HEK293 (cell line): ENCODE results near the gene UROC1.

Experiments
- CTCF ChIA-PET: fragments of 350-600 bp; formaldehyde crosslinking; extraction: SDS; loops from one replicate; lab custom pipeline; 2021; ENCODE audit warnings: antibody characterized with exemption; lab: Yijun Ruan, JAX
- POLR2A ChIA-PET: fragments of 300-600 bp; formaldehyde crosslinking; extraction: SDS; loops from one replicate; lab custom pipeline; 2020; ENCODE audit warnings: antibody characterized with exemption, inconsistent platforms; lab: Yijun Ruan, JAX
- H3K27ac ChIP-seq: fragments of 200-500 bp; sonication (Bioruptor generic); 2 replicates; pipeline ENCODE4 v1.5.1; 2014; ENCODE audit warnings: low read depth, low read length, control low read depth, inconsistent platforms; ENCODE audit errors: extremely low read depth
- H3K36me3 ChIP-seq, 2 experiments: fragments of 200-500 bp in 1 of 2; sonication (Bioruptor generic) in 1 of 2; 1 replicate in 1 of 2; 2 replicates in 1 of 2; pipeline ENCODE4 v1.5.1; 2014 to 2017; ENCODE audit warnings: inconsistent platforms in 2 of 2, low read length in 2 of 2; ENCODE audit not compliant: control insufficient read depth in 2 of 2, insufficient read depth in 1 of 2
- H3K4me1 ChIP-seq: fragments of 200-500 bp; sonication (Bioruptor generic); 2 replicates; pipeline ENCODE4 v1.5.1; 2014; ENCODE audit warnings: mild to moderate bottlenecking, low read length, inconsistent platforms; ENCODE audit not compliant: control insufficient read depth, insufficient read depth
- H3K4me3 ChIP-seq: 2 replicates; pipeline ENCODE4 v1.5.1; 2011; ENCODE audit warnings: low read depth, mild to moderate bottlenecking, control low read depth, low read length, moderate library complexity
- H3K9me3 ChIP-seq: fragments of 200-500 bp; sonication (Bioruptor generic); 2 replicates; pipeline ENCODE4 v1.5.1; 2014; ENCODE audit warnings: low read depth, low read length, inconsistent platforms; ENCODE audit not compliant: control insufficient read depth, insufficient read depth
- BCL11B ChIP-seq: fragments of 450-650 bp; formaldehyde crosslinking; IDR thresholded peaks from 2 replicates; pipeline ENCODE4 v1.5.1; 2016; ENCODE audit warnings: low read depth, missing biosample characterization, missing genetic modification characterization
- GLIS1 ChIP-seq: fragments of 450-650 bp; formaldehyde crosslinking; IDR thresholded peaks from 2 replicates; pipeline ENCODE4 v1.5.1; 2016; ENCODE audit warnings: missing biosample characterization, missing genetic modification characterization
- KLF1 ChIP-seq: fragments of 450-650 bp; formaldehyde crosslinking; IDR thresholded peaks from 2 replicates; pipeline ENCODE4 v1.5.1; 2016; ENCODE audit warnings: missing biosample characterization, missing genetic modification characterization
- PRDM6 ChIP-seq: fragments of 450-650 bp; formaldehyde crosslinking; IDR thresholded peaks from 2 replicates; pipeline ENCODE4 v1.5.1; 2017; ENCODE audit warnings: missing biosample characterization, missing genetic modification characterization
- SP7 ChIP-seq: fragments of 450-650 bp; formaldehyde crosslinking; IDR thresholded peaks from 2 replicates; pipeline ENCODE4 v1.5.1; 2016; ENCODE audit warnings: missing biosample characterization, missing genetic modification characterization
- TCF7L2 ChIP-seq: IDR thresholded peaks from 2 replicates; pipeline ENCODE4 v1.6.1; 2011; ENCODE audit warnings: low read depth, mild to moderate bottlenecking, inconsistent platforms, low read length, moderate library complexity, borderline replicate concordance
- TRIM28 ChIP-seq: IDR thresholded peaks from 2 replicates; pipeline ENCODE4 v1.6.1; 2011; ENCODE audit warnings: low read length, control low read depth, borderline replicate concordance
- ZBTB48 ChIP-seq: fragments of 450-650 bp; formaldehyde crosslinking; IDR thresholded peaks from 2 replicates; pipeline ENCODE4 v1.5.1; 2016; ENCODE audit warnings: missing biosample characterization, missing genetic modification characterization
- ZFP37 ChIP-seq: fragments of 450-650 bp; formaldehyde crosslinking; IDR thresholded peaks from 2 replicates; pipeline ENCODE4 v1.5.1; 2016; ENCODE audit warnings: missing biosample characterization, missing genetic modification characterization
- ZIC2 ChIP-seq: fragments of 450-650 bp; formaldehyde crosslinking; IDR thresholded peaks from 2 replicates; pipeline ENCODE4 v1.5.1; 2016; ENCODE audit warnings: missing biosample characterization, missing genetic modification characterization
- ZNF140 ChIP-seq: fragments of 450-650 bp; formaldehyde crosslinking; IDR thresholded peaks from 2 replicates; pipeline ENCODE4 v1.5.1; 2016; ENCODE audit warnings: missing biosample characterization, missing genetic modification characterization
- ZNF155 ChIP-seq: fragments of 450-650 bp; formaldehyde crosslinking; IDR thresholded peaks from 2 replicates; pipeline ENCODE4 v1.5.1; 2016; ENCODE audit warnings: missing biosample characterization, missing genetic modification characterization
- ZNF223 ChIP-seq: fragments of 450-650 bp; formaldehyde crosslinking; IDR thresholded peaks from 2 replicates; pipeline ENCODE4 v1.5.1; 2016; ENCODE audit warnings: missing biosample characterization, missing genetic modification characterization
- ZNF248 ChIP-seq: fragments of 450-650 bp; formaldehyde crosslinking; IDR thresholded peaks from 2 replicates; pipeline ENCODE4 v1.5.1; 2017; ENCODE audit warnings: missing biosample characterization, missing genetic modification characterization
- ZNF266 ChIP-seq: fragments of 450-650 bp; formaldehyde crosslinking; IDR thresholded peaks from 2 replicates; pipeline ENCODE4 v1.5.1; 2016; ENCODE audit warnings: missing biosample characterization, missing genetic modification characterization, low read depth
- ZNF335 ChIP-seq: fragments of 450-650 bp; formaldehyde crosslinking; conservative IDR thresholded peaks from 2 replicates; pipeline ENCODE4 v1.5.1; 2016; ENCODE audit warnings: missing biosample characterization, missing genetic modification characterization
- ZNF354C ChIP-seq: fragments of 450-650 bp; formaldehyde crosslinking; IDR thresholded peaks from 2 replicates; pipeline ENCODE4 v1.5.1; 2016; ENCODE audit warnings: missing biosample characterization, missing genetic modification characterization, low read depth, borderline replicate concordance
- ZNF366 ChIP-seq: fragments of 450-650 bp; formaldehyde crosslinking; conservative IDR thresholded peaks from 2 replicates; pipeline ENCODE4 v1.5.1; 2016; ENCODE audit warnings: missing biosample characterization, missing genetic modification characterization
- ZNF555 ChIP-seq: fragments of 450-650 bp; formaldehyde crosslinking; conservative IDR thresholded peaks from 2 replicates; pipeline ENCODE4 v1.5.1; 2017; ENCODE audit warnings: missing biosample characterization, mild to moderate bottlenecking, missing genetic modification characterization, inconsistent platforms
- ZNF561 ChIP-seq: fragments of 450-650 bp; IDR thresholded peaks from 2 replicates; pipeline ENCODE4 v1.5.1; 2018; ENCODE audit warnings: missing biosample characterization, missing genetic modification characterization, borderline replicate concordance
- ZNF621 ChIP-seq: fragments of 450-650 bp; formaldehyde crosslinking; IDR thresholded peaks from 2 replicates; pipeline ENCODE4 v1.5.1; 2017; ENCODE audit warnings: missing biosample characterization, missing genetic modification characterization
- ZNF843 ChIP-seq: fragments of 450-650 bp; formaldehyde crosslinking; IDR thresholded peaks from 2 replicates; pipeline ENCODE4 v1.5.1; 2016; ENCODE audit warnings: missing biosample characterization, missing genetic modification characterization
- TF ChIP-seq, protein P1 (sequence below): fragments of 450-650 bp; formaldehyde crosslinking; IDR thresholded peaks from 2 replicates; pipeline ENCODE4 v1.5.1; 2017; ENCODE audit warnings: missing biosample characterization, missing genetic modification characterization

The UROC1 gene

GRCh38 chr3:126549861-126550487, 32.4 kb upstream of the UROC1 start (continued):
- TF ChIP-seq ZNF335 (tag by site-specific recombination) (no peak), TCF7L2 (no peak), KLF1 (tag by site-specific recombination) (no peak), BCL11B (tag by site-specific recombination) (no peak), SP7 (tag by site-specific recombination) (no peak)

- TF ChIP-seq ZIC2: peak; percentile 46
- TF ChIP-seq, protein P1, sequence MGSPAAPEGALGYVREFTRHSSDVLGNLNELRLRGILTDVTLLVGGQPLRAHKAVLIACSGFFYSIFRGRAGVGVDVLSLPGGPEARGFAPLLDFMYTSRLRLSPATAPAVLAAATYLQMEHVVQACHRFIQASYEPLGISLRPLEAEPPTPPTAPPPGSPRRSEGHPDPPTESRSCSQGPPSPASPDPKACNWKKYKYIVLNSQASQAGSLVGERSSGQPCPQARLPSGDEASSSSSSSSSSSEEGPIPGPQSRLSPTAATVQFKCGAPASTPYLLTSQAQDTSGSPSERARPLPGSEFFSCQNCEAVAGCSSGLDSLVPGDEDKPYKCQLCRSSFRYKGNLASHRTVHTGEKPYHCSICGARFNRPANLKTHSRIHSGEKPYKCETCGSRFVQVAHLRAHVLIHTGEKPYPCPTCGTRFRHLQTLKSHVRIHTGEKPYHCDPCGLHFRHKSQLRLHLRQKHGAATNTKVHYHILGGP (tag by site-specific recombination): no peak
- CTCF ChIA-PET: no interaction called here
- H3K36me3 ChIP-seq: no peaks in the 10 kb centered on the region
- H3K4me1 ChIP-seq: no peaks in the 10 kb centered on the region
- no peak overlapping the region for H3K4me3 ChIP-seq
- H3K27ac ChIP-seq: no peak overlapping the region
- POLR2A ChIA-PET: no interaction called here
- H3K9me3 ChIP-seq: no peaks in the 10 kb centered on the region
These were observed 31.2 kb upstream of the UROC1 start for GRCh38 chr3:126548556-126549466.

DNA sequence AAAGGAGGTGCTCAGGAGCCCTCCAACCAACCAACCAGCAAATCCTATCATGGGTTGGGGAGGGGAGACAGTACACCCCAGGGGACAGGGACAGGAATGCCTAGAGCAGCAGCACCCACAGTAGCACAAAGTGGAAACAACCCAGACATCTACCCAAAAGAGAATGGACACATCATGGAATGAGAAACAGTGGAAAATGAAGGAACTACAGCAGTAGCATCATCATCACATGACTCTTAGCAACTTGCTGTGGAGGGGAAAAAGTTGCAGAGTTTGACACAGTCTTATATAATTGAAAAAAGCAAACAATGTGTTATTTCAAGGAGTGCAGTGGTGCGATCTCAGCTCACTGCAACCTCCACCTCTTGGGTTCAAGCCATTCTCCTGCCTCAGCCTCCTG, 30.1 kb upstream of the UROC1 start:
- CTCF ChIA-PET: interaction anchor here (0.6 kb wide), 1 partner anchor 925 kb away, joined by 4 read pairs; no protein-coding TSS in a partner anchor

DNA sequence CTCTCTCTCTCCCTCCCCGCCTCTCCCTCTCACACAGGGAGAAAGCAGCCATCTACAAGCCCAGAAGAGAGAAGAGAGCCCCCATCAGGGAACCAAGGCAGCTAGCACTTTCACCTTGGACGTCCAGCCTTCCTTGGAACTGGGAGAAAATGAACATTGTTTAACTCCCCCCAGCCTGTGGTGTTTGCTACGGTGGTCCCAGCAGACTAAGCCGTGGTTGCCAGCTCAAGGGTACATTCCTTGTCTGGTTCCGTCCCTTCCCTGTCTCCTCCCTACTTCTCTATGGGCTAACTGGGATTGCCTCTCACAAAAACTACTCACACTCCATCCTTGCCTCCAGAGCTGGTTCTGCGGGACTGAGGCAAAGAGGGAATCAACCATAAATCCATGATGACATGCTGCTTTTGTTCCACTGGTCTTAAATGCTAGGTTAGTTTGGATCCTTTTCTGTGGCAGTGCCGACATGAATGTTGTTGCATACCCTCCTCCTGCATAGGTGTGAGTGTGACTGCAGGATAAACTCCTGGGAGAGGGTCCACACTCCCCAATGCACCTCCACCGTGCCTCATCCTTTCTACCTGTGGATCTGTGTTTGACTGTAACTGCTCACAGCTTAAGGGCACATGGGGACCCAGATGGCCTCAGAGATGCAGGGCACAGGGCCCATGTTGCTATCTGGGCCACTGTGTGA, 29.1 kb upstream of the UROC1 start:
- ChIA-PET POLR2A (no interaction called here), CTCF (interaction anchor here (0.6 kb wide), 1 partner anchor 926 kb away, joined by 4 read pairs; no protein-coding TSS in a partner anchor)
- Histone ChIP-seq H3K4me1 (no peaks in the 10 kb centered on the region), H3K9me3 (no peaks in the 10 kb centered on the region), H3K27ac (no peak overlapping the region), H3K36me3 (no peaks in the 10 kb centered on the region), H3K4me3 (no peak overlapping the region)
- TF ChIP-seq, protein P1 (tag by site-specific recombination): no peak
- TF ChIP-seq ZNF223 (tag by site-specific recombination): no peak
- no peak for TF ChIP-seq ZNF366 (tag by site-specific recombination)
- TF ChIP-seq ZNF555 (tag by site-specific recombination): no peak
- TF ChIP-seq ZBTB48: no peak
- no peak for TF ChIP-seq PRDM6 (tag by site-specific recombination)
- no peak for TF ChIP-seq ZFP37
- no peak for TF ChIP-seq ZNF354C (tag by site-specific recombination)
- no peak for TF ChIP-seq TRIM28
- TF ChIP-seq ZNF561: no peak
- TF ChIP-seq GLIS1 (tag by site-specific recombination): no peak

More for the DNA sequence above, 30.1 kb upstream of the UROC1 start:
- TF ChIP-seq ZNF155 (tag by site-specific recombination) (no peak), ZNF248 (tag by site-specific recombination) (no peak), ZNF140 (tag by site-specific recombination) (no peak), ZNF843 (no peak), ZNF621 (tag by site-specific recombination) (no peak), ZNF266 (tag by site-specific recombination) (no peak)
- Histone ChIP-seq H3K4me1 (no peaks in the 10 kb centered on the region), H3K27ac (no peak overlapping the region), H3K36me3 (no peaks in the 10 kb centered on the region), H3K4me3 (no peak overlapping the region), H3K9me3 (no peaks in the 10 kb centered on the region)
- POLR2A ChIA-PET: no interaction called here
